ENCODE measurements around the gene SHROOM4.

SHROOM4 gene

DNA sequence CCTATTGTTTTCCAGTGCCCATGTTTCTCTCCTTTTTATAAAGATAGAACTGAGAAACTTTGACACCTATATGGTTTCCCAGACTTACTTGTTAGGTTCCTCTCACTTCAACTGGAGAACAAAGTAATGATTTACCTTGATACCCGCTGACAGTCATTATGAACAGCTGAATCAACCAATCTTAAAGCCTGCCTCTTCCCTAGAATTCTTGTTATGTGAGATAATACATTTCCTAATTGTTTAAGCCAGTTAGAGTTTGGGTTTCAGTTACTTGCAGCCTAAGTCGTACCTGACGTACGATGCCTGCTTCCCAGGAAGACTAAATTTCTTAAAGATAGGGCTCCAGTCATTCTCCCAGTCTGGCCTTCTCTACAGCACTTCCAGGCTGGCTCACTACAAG lies 97.3 kb downstream of the SHROOM4 start:
- TF ChIP-seq, protein P1, sequence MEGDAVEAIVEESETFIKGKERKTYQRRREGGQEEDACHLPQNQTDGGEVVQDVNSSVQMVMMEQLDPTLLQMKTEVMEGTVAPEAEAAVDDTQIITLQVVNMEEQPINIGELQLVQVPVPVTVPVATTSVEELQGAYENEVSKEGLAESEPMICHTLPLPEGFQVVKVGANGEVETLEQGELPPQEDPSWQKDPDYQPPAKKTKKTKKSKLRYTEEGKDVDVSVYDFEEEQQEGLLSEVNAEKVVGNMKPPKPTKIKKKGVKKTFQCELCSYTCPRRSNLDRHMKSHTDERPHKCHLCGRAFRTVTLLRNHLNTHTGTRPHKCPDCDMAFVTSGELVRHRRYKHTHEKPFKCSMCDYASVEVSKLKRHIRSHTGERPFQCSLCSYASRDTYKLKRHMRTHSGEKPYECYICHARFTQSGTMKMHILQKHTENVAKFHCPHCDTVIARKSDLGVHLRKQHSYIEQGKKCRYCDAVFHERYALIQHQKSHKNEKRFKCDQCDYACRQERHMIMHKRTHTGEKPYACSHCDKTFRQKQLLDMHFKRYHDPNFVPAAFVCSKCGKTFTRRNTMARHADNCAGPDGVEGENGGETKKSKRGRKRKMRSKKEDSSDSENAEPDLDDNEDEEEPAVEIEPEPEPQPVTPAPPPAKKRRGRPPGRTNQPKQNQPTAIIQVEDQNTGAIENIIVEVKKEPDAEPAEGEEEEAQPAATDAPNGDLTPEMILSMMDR (IDR thresholded peaks at IDR 0.05; ENCODE audit: low read depth, low read length, missing control alignments): no peak
- H3K4me3 ChIP-seq (ENCODE audit: low read depth, low read length): no peak overlapping the region
- DNase-seq (ENCODE audit: low read depth): no peak

DNA sequence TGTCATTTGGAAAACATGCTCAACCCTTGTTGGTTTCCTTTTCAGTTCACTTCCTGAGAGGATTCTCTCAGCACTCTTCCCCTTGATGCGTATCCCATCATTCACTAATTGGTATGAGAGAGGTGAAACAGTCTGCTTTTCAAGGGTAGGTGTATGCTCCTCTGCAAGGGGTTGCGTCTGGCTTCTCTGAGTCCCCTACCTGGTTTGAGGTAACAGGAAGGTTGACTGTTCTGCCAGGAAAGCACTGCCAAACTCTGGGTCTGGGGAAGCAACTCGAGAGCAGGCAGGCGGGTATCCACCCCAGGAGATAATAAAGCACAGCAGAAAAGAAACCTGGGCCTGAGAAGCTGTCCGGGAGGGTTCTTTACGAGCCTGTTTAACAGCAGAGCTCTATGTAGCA lies 101.2 kb downstream of the SHROOM4 start:
- no peak overlapping the region for H3K4me3 ChIP-seq (ENCODE audit: low read depth, low read length)
- no peak for DNase-seq (ENCODE audit: low read depth)
- TF ChIP-seq, protein P1 (IDR thresholded peaks at IDR 0.05; ENCODE audit: low read depth, low read length, missing control alignments): no peak

DNA sequence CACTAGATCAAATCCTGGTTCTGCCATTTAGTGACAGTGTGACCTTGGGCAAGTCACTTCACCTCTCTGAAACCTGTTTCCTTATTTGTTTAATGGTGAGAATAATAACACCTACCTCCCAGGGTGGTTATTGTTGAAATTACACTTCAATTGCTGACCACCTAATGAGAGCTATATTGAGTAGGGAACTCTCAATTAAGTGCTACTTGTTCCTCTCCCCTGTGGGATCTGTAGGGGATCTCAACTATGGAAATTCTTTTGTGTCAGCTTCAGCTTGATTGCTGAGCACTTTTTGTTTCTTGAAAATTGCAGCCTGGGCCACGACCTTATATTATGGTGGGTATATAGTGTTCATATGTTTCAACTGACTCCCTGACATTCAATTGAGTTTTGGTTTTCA lies 102.1 kb downstream of the SHROOM4 start:
- no peak for DNase-seq (ENCODE audit: low read depth)
- TF ChIP-seq, protein P1 (IDR thresholded peaks at IDR 0.05; ENCODE audit: low read depth, low read length, missing control alignments): no peak

DNA sequence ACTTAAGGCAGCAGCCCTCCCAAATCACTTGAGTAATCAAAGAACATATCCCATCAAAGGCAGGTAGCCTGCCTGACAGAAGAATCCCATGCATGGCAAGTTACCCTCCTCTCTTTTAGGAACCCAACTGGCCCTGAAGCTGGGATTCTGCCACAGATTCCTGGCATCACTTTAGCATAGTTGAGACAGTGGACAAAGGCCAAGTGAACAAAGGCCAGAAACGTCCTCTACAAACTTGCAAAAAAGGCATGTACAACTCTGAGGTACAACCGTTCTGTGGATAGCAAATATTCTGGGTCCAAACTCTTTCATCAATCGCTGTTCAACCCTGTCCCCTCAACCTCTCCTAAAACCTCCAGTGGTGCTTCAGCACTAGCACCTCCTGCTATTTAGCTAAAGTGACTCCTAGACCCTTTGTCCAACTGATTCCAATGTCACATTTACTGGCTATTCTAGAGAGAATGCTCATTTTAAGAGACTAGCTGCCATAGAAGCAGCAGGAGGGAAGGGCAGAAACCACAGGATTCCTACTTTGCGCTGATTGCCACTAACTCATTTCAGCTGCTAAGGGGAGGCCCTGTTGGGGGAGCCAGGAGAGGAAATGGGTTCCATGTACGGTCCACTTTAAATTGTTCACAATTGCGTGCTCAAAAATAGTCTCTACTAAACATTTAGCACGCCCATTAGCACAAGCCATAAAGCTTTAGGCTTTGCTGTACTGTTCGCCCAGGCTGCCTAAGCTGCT lies 105.9 kb downstream of the SHROOM4 start:
- TF ChIP-seq, protein P1 (IDR thresholded peaks at IDR 0.05; ENCODE audit: low read depth, low read length, missing control alignments): no peak
- no peak overlapping the region for H3K4me3 ChIP-seq (ENCODE audit: low read depth, low read length)
- no peak for DNase-seq (ENCODE audit: low read depth)

More for the DNA sequence above, 102.1 kb downstream of the SHROOM4 start:
- no peak overlapping the region for H3K4me3 ChIP-seq (ENCODE audit: low read depth, low read length)

DNA sequence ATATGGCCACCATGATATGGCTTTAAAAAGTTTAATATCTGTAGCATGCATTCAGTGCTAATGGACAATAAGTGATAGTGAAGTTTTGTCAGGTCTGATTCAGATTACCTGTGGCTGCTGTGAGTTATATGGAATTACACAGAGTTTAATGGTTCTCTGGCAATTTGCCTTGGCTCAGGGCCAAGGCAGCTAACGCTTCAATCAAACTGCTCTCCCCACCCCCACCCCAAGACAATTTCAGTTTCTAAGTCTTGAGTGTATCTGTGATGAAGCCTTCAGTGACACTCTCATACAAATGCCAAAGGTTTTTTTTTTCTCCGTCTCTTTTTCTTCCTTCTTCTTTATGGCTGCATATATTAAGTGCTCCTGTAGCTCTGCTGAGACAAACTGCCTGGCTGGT lies 106.6 kb downstream of the SHROOM4 start:
- DNase-seq (ENCODE audit: low read depth): no peak
- TF ChIP-seq, protein P1 (IDR thresholded peaks at IDR 0.05; ENCODE audit: low read depth, low read length, missing control alignments): no peak
- H3K4me3 ChIP-seq (ENCODE audit: low read depth, low read length): no peak overlapping the region

DNA sequence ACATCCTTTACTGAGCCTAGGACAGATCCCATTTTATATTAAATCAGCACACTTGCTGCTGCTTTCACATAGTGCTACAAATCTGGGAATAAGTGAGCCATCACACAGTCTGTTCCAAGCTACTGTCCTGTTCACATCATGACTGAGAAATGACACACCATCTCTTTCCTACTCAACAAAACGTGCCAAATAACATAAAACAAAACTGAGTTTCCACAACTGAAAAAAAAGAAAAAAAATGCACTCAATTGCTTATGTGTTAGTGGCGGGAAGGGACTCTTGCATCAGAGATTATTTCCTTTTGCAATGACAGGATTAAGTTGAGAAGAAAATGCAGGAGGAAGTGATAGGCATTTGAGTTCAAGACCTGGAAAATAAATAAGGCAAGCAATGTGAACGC lies 109.0 kb downstream of the SHROOM4 start:
- TF ChIP-seq, protein P1 (IDR thresholded peaks at IDR 0.05; ENCODE audit: low read depth, low read length, missing control alignments): no peak
- no peak overlapping the region for H3K4me3 ChIP-seq (ENCODE audit: low read depth, low read length)

DNA sequence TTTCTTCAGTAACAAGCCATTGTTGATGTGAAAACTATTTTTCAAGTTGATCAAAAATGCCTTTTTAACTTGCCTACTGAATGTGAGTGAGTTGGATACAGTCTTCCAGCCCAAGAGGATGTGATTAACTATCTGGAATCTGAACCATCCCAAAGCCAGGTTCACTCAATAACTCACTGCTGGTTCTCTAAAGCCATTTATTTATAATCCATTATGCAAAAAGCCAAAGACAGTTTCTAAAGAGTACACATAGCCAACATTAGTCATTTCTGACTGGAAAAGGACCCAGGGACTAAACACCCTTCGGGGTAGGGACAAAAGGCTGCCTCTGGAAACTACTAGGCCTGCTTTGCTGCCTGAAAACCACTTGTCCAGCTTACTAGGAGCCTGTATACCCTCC lies 109.6 kb downstream of the SHROOM4 start:
- TF ChIP-seq, protein P1 (IDR thresholded peaks at IDR 0.05; ENCODE audit: low read depth, low read length, missing control alignments): no peak
- H3K4me3 ChIP-seq (ENCODE audit: low read depth, low read length): no peak overlapping the region
- no peak for DNase-seq (ENCODE audit: low read depth)

More for the DNA sequence above, 109.0 kb downstream of the SHROOM4 start:
- DNase-seq (ENCODE audit: low read depth): no peak
